Hematopoietic multipotent progenitor cell (in vitro differentiated cells): ENCODE data around the gene MBP. TPM values are rescaled to one million over a fixed set of nuclear protein-coding genes. Genes with fewer than 3 reads are reported as not detected.
"Not testable (repeated sequence)": the region's sequence is repeated elsewhere in the genome, so short reads cannot be mapped to it uniquely, and the experiment has no call there.

Experiments
- DNase-seq, 3 donors: peaks; one replicate each; pipeline ENCODE4 v3.0.0-alpha.2; 2011 to 2015; ENCODE audit warnings: low read depth in 2 of 3, low spot score in 2 of 3
- total RNA-seq: library from RNA; depleted of rRNA; stranded (reverse); fragments of >200 nt; gene quantifications from one replicate; pipeline ENCODE4 v1.2.3, GENCODE V29; 2012

The MBP gene
- total RNA-seq, 1 donor: 47.7 TPM

- no peak for DNase-seq
Measured at GRCh38 chr18:76980663-76981395, 151.8 kb downstream of the MBP start.

- no peak for DNase-seq
Measured at GRCh38 chr18:76979906-76980305, 152.7 kb downstream of the MBP start.

GRCh38 chr18:76979111-76979751 is 153.4 kb downstream of the MBP start:
- DNase-seq: no peak

- no peak for DNase-seq
Measured at GRCh38 chr18:76978616-76979015, 154.0 kb downstream of the MBP start.

GRCh38 chr18:76977684-76978232 is 154.8 kb downstream of the MBP start:
- no peak for DNase-seq

GRCh38 chr18:76977108-76977621 is 155.4 kb downstream of the MBP start:
- DNase-seq: no peak

GRCh38 chr18:76975577-76976110 is 156.9 kb downstream of the MBP start:
- DNase-seq: no peak

- DNase-seq: no peak
Measured at GRCh38 chr18:76974386-76974785, 158.2 kb downstream of the MBP start.

GRCh38 chr18:76973520-76974266 is 158.9 kb downstream of the MBP start:
- DNase-seq: no peak

- DNase-seq: no peak
Measured at GRCh38 chr18:76972846-76973519, 159.6 kb downstream of the MBP start.

- no peak for DNase-seq
Measured at GRCh38 chr18:76972241-76972640, 160.3 kb downstream of the MBP start.

GRCh38 chr18:76970770-76971559 is 161.6 kb downstream of the MBP start:
- no peak for DNase-seq

- DNase-seq: no peak
Measured at GRCh38 chr18:76967721-76968472, 164.7 kb downstream of the MBP start.

- not testable (repeated sequence) for DNase-seq
Measured at GRCh38 chr18:76967299-76967698, 165.3 kb downstream of the MBP start.

GRCh38 chr18:76965555-76966151 is 166.9 kb downstream of the MBP start:
- not testable (repeated sequence) for DNase-seq

- DNase-seq: no peak
Measured at GRCh38 chr18:76963936-76964335, 168.6 kb downstream of the MBP start.

- DNase-seq: no peak
Measured at GRCh38 chr18:76962851-76963250, 169.7 kb downstream of the MBP start.

- no peak for DNase-seq
Measured at GRCh38 chr18:76960528-76961035, 172.0 kb downstream of the MBP start.
